GM18519 (cell line): ENCODE results near the gene PRSS8.

Source experiments
- ATAC-seq: cut with Tn5 transposase; IDR thresholded peaks from one replicate; pipeline ENCODE4 v1.9.1; 2021; ENCODE audit warnings: mild to moderate bottlenecking, moderate library complexity; ENCODE audit not compliant: unreplicated experiment, low FRiP score

Gene PRSS8

DNA sequence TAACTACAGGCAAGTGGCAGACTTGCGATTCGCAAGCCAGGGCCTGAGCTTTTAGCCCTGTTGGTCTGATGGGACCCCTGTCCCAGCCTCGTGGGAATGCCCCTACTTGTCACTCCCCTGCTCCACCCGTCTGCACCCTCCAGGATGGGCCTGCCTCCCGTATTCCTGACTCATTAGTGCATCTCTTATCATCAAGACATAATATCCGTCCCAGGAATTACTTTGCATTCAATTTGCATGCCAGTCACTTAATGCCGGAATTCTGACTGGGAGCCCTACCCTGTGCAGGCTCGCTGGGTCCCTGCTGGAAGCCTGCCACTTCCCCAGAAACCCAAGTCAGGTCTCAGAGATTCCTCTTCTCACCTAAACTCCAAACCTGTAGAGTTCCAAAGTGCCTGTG lies 50.1 kb downstream of the PRSS8 start:
- ATAC-seq, result no peak

GRCh38 chr16:31084584-31085302 lies 50.8 kb downstream of the PRSS8 start:
- no peak for ATAC-seq

DNA sequence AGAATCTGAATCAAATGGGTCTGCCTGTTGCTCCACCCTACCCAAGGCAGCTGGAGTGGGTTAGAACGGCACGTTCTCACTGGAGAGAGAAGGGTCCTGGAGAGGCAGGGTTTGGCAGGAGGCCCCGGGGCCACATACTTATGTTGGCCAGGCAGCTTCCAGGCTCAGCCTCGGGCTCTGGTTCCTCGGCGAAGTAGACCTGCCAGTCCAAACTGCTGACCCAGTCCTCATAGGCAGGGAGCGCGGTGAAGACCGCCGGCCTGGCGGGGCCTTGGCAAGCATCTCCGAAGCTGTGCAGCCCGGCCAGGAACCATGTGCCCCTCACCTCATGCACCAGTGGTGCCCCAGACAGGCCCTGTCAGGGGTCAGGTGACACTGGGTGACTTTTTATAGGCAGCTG lies 51.5 kb downstream of the PRSS8 start:
- ATAC-seq, result no peak

DNA sequence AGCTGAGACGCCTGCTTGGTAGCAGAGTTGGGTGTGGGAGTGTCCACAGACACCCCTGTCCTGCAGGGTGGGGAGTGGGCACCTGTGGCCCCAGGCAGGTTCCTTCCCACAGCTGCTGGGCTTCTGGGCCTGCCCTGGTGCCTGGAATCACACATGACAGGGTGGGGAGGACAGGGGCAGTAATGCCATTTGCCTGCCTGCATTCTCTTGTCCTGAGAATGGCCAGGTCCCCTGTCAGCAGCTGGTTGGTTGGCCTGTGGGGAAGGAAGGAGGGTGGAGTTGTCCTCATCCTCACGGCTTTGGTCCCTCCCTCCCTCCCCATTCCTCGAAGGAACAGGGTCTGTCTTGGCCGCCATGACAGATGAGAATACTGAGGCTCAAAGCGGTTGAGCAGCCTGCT lies 52.0 kb downstream of the PRSS8 start:
- no peak for ATAC-seq

GRCh38 chr16:31083081-31083480 lies 52.4 kb downstream of the PRSS8 start:
- no peak for ATAC-seq

DNA sequence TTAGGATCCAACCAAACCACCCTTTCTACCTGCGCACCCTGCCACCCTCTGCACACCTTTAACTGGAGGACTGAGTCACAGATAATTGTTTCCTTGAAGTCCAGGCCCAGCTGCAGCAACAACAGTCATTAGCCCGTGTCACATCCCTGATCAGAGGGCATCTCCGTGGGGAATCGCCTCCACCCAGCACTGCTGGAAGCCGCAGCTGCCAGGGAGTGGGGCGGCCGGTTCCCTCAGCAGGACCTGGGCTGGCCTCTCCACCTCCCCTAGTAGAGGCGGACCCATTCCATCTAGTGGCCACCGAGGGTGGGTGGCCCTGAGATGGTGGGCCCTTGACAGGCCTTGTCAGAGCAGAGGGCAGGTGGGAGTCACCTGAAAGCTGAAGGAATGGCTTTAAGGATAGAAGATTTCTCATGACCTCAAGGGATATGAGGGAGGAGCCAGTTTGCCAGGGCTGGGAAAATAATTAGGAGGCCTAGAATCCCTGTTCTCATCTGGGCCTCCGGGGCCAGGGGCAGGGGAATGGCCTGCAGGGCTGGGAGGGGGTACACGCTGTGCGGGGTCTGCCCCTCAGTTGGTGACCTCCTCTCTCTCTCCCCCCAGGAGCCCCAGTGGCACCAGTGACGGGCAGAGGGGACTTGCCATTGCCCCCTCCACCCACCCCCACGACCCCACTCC lies 53.0 kb downstream of the PRSS8 start:
- no peak for ATAC-seq
